Glomerular visceral epithelial cell (primary cell): Measurements from ENCODE around the gene KHK.
A peak's percentile ranks its signal among the peaks of the same experiment; 100 is the strongest.

ENCODE experiments used
- DNase-seq: peaks from one replicate; pipeline ENCODE4 v3.0.0-alpha.2; 2016; ENCODE audit errors: extremely low spot score

The KHK gene

DNA sequence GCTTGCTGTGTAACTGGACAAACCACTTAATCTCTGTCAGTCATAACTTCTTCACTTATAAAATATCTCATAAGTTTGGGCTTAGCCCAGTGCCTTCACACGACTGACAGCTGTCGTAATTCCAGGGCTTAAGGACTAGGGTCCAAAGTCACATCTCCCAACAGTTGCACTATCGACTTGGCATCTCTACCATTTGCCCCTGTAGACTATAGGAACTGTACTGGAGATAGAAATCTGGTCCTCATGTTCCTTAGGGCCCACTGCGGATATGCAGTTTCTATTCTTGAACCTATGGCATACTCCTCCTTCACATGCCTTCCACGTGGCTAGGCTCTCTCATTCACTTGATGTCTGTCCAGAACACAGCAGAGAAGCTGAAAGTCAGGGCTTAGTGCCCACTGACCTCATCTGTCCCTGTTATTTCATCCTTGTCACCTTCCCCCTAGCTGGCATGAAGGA, 39.7 kb downstream of the KHK start:
- no peak for DNase-seq

GRCh38 chr2:27127883-27128667, 41.5 kb downstream of the KHK start:
- DNase-seq, result no peak

GRCh38 chr2:27128668-27129571, 42.3 kb downstream of the KHK start:
- no peak for DNase-seq

DNA sequence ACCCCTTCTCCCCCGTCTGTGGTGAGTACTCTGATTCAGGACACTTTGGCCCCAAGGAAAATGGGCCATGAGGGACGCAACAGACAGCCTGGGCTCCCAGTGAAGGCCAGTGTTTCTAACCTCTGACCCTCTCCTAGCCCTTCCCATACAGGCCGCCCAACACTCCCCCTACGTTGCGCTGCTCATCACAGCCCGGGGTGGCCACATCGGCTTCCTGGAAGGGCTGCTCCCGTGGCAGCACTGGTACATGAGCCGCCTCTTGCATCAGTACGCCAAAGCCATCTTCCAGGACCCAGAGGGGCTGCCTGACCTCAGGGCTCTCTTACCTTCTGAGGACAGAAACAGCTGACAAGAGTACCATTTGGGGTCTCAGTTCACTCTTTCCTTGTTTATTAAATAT, 43.8 kb downstream of the KHK start:
- DNase-seq, result no peak

- no peak for DNase-seq
These were observed 44.9 kb downstream of the KHK start for GRCh38 chr2:27131429-27131828.

GRCh38 chr2:27133195-27133875, 46.8 kb downstream of the KHK start:
- DNase-seq, result no peak

- peak; percentile 94 for DNase-seq
These were observed 47.6 kb downstream of the KHK start, which contains the start of gene PREB for GRCh38 chr2:27133905-27134780. Gene PREB, minus strand, starts transcription at chr2:27134636. Its CDS starts 215 bp downstream, at chr2:27134421.

GRCh38 chr2:27134781-27135477, 48.4 kb downstream of the KHK start:
- no peak for DNase-seq

DNA sequence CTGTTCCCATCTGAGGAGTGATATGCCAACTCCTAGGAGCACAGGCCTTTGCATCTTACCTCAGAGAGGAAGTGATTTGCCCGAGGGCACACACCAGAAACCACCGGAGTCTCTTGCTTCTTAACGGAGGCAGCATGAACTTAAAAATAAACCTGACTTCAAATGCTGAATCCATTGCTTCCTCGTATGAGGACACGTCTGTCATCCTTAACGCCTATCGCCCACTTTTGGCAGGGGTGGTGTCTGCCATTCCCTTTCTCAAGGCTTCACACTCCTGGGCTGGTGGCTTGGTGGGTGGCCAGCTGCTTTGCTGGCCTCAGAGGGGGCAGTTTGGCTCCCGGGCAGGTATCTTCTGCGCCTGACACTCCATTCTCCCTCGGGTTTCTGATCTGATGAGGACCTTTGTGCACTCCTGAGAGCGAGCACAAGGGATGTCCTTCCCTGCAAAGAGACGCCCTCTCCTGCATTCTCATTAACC, 48.9 kb downstream of the KHK start:
- DNase-seq, result no peak

- DNase-seq, result no peak
These were observed 50.2 kb downstream of the KHK start for GRCh38 chr2:27136751-27137150.

GRCh38 chr2:27137322-27137935, 50.9 kb downstream of the KHK start:
- DNase-seq, result no peak

GRCh38 chr2:27138111-27138510, 51.5 kb downstream of the KHK start:
- no peak for DNase-seq

DNA sequence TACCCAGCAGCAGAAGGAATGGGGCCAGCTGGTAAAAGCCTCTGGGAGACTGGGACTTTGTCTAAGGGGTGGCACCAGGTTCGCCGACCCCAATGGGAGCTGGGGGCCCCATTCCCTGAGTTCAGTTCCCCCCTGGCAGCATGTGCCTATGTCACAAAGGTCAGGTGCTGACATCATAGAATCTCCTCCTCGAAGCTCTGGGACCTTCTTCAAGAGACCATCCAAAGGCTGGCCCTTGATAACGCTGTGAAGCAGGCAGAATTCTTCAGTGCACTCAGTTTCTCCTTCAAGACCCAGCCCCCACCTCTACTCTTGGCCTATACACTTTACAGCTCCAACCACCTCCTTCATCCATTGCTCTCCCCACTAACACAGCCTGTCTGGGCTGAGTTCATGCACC, 52.7 kb downstream of the KHK start, which contains the start of gene PRR30:
Gene PRR30, minus strand, starts transcription at position 101 of the 400 bp plus-strand sequence. CDS start 1,081 bp downstream, outside the sequence.
- DNase-seq, result no peak

GRCh38 chr2:27143285-27143684, 56.7 kb downstream of the KHK start:
- DNase-seq, result no peak

DNA sequence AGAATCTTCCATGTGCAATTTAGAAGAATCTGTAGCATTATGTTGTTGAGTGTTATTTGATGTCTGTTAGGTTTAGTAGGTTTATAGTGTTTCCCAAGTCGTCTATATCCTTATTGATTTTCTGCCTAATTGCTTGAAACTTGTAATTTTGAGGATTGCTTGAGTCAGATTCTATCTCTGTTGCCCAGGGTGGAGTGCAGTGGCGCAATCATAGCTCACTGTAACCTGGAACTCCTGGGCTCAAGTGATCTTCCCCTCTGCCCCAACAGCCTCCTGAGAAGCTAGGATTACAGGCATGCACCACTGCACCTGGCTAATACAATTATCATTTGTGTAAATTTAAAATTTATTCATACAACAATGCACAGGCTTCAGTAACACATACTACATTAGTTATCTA, 59.1 kb downstream of the KHK start:
- no peak for DNase-seq

- no peak for DNase-seq
These were observed 61.4 kb downstream of the KHK start for GRCh38 chr2:27147935-27148334.

- no peak for DNase-seq
These were observed 62.3 kb downstream of the KHK start, which contains the start of gene TCF23 for GRCh38 chr2:27148801-27149439. Gene TCF23, plus strand, starts transcription at chr2:27149004. Its CDS starts 130 bp downstream, at chr2:27149134.

DNA sequence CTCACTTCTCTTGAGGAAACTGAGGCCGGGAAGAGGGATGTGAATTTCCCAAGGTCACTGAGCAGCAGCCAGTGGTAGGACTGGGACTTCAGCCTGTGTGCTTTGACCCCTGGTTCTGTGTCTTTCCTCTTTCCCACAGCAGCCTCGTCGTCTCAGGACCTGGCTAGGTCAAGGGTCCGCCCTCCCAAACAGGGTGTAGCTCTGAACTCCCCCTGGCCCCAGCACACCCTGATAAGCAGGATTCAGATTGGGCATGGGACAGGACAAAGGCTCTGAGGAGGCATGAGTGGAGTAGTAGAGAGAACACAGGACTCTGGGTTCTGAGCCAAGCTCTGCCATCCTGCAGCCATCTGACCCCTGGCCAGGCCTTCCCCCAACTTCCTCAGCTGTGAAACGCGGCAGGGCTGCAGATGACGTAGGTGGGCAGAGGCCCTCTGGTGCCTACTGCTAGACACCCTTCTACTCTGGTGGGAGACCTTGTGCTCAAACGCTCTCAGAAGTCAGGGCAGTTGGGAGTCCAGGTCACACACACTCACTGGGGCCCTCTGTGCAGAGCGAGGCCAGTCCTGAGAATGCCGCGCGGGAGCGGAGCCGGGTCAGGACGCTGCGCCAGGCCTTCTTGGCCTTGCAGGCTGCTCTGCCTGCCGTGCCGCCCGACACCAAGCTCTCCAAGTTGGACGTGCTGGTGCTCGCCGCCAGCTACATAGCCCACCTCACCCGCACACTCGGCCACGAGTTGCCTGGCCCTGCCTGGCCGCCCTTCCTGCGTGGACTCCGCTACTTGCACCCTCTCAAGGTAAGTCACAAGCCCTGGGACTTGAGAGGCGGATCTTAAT, 63.2 kb downstream of the KHK start:
- DNase-seq, result no peak
